ENCODE data around the gene PTPRK. TPM values are rescaled to one million over a fixed set of nuclear protein-coding genes. Genes with fewer than 3 reads are reported as not detected.

PTPRK gene
- total and polyA plus RNA-seq, 2 of the 8 experiments (the other 6 are each of a cell fraction or from before 2014, with no cell fraction given): 11.4 to 47.3 TPM

DNA sequence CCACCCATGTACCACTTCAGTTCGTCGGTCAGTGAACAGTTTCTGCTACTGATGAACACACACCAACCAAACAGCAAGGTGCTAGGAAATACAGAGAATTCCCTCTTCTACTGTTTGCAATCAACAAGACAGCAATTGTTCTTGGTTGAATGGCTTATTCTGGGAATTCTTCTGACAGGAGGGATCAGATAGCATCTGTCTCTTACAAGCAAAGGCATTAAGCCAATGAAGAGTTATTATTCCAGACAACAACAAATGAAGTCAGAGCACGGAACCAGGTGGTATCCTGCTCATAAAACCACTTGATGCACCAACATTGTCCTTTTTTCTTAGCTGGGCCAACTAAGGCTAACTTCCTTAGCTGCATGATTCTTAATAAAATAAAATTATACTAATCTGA lies 37.8 kb downstream of the PTPRK start (continued):
- TF ChIP-seq, protein P1, sequence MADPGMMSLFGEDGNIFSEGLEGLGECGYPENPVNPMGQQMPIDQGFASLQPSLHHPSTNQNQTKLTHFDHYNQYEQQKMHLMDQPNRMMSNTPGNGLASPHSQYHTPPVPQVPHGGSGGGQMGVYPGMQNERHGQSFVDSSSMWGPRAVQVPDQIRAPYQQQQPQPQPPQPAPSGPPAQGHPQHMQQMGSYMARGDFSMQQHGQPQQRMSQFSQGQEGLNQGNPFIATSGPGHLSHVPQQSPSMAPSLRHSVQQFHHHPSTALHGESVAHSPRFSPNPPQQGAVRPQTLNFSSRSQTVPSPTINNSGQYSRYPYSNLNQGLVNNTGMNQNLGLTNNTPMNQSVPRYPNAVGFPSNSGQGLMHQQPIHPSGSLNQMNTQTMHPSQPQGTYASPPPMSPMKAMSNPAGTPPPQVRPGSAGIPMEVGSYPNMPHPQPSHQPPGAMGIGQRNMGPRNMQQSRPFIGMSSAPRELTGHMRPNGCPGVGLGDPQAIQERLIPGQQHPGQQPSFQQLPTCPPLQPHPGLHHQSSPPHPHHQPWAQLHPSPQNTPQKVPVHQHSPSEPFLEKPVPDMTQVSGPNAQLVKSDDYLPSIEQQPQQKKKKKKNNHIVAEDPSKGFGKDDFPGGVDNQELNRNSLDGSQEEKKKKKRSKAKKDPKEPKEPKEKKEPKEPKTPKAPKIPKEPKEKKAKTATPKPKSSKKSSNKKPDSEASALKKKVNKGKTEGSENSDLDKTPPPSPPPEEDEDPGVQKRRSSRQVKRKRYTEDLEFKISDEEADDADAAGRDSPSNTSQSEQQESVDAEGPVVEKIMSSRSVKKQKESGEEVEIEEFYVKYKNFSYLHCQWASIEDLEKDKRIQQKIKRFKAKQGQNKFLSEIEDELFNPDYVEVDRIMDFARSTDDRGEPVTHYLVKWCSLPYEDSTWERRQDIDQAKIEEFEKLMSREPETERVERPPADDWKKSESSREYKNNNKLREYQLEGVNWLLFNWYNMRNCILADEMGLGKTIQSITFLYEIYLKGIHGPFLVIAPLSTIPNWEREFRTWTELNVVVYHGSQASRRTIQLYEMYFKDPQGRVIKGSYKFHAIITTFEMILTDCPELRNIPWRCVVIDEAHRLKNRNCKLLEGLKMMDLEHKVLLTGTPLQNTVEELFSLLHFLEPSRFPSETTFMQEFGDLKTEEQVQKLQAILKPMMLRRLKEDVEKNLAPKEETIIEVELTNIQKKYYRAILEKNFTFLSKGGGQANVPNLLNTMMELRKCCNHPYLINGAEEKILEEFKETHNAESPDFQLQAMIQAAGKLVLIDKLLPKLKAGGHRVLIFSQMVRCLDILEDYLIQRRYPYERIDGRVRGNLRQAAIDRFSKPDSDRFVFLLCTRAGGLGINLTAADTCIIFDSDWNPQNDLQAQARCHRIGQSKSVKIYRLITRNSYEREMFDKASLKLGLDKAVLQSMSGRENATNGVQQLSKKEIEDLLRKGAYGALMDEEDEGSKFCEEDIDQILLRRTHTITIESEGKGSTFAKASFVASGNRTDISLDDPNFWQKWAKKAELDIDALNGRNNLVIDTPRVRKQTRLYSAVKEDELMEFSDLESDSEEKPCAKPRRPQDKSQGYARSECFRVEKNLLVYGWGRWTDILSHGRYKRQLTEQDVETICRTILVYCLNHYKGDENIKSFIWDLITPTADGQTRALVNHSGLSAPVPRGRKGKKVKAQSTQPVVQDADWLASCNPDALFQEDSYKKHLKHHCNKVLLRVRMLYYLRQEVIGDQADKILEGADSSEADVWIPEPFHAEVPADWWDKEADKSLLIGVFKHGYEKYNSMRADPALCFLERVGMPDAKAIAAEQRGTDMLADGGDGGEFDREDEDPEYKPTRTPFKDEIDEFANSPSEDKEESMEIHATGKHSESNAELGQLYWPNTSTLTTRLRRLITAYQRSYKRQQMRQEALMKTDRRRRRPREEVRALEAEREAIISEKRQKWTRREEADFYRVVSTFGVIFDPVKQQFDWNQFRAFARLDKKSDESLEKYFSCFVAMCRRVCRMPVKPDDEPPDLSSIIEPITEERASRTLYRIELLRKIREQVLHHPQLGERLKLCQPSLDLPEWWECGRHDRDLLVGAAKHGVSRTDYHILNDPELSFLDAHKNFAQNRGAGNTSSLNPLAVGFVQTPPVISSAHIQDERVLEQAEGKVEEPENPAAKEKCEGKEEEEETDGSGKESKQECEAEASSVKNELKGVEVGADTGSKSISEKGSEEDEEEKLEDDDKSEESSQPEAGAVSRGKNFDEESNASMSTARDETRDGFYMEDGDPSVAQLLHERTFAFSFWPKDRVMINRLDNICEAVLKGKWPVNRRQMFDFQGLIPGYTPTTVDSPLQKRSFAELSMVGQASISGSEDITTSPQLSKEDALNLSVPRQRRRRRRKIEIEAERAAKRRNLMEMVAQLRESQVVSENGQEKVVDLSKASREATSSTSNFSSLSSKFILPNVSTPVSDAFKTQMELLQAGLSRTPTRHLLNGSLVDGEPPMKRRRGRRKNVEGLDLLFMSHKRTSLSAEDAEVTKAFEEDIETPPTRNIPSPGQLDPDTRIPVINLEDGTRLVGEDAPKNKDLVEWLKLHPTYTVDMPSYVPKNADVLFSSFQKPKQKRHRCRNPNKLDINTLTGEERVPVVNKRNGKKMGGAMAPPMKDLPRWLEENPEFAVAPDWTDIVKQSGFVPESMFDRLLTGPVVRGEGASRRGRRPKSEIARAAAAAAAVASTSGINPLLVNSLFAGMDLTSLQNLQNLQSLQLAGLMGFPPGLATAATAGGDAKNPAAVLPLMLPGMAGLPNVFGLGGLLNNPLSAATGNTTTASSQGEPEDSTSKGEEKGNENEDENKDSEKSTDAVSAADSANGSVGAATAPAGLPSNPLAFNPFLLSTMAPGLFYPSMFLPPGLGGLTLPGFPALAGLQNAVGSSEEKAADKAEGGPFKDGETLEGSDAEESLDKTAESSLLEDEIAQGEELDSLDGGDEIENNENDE (IDR thresholded peaks at IDR 0.05; ENCODE audit: insufficient replicate concordance, low read length): no peak
- TF ChIP-seq SP4 (IDR thresholded peaks at IDR 0.05; ENCODE audit: low read length) (no peak), BCL11A (IDR thresholded peaks at IDR 0.05; ENCODE audit: low read depth in 2 of 2, low read length in 2 of 2) (no peak), EZH2 (IDR thresholded peaks at IDR 0.05; ENCODE audit: low read depth, low read length, severe bottlenecking) (no peak), GABPA (IDR thresholded peaks at IDR 0.05; ENCODE audit: borderline replicate concordance, insufficient read depth, low read length) (no peak), MAFK (IDR thresholded peaks at IDR 0.05; ENCODE audit: low read depth, low read length) (no peak), ASH2L (IDR thresholded peaks at IDR 0.05; ENCODE audit: low read length) (no peak), PHF8 (conservative IDR thresholded peaks at IDR 0.05; ENCODE audit: low read depth, low read length) (no peak), SIX5 (IDR thresholded peaks at IDR 0.05; ENCODE audit: low read depth, low read length) (no peak), CBX8 (IDR thresholded peaks at IDR 0.05; ENCODE audit: borderline replicate concordance, low read depth, low read length) (no peak), TCF12 (IDR thresholded peaks at IDR 0.05; ENCODE audit: low read depth, low read length) (no peak)
